GM18498 (cell line): ENCODE measurements around the gene GDPD5.

ENCODE experiments used
- ATAC-seq: cut with Tn5 transposase; IDR thresholded peaks from one replicate; pipeline ENCODE4 v1.9.1; 2021; ENCODE audit warnings: mild to moderate bottlenecking, moderate library complexity; ENCODE audit not compliant: unreplicated experiment

Gene GDPD5

GRCh38 chr11:75536786-75537641 lies 11.3 kb upstream of the GDPD5 start:
- peak; percentile 84 for ATAC-seq

GRCh38 chr11:75535071-75535470 lies 9.3 kb upstream of the GDPD5 start:
- no peak for ATAC-seq

- ATAC-seq, result no peak
Observed at GRCh38 chr11:75534259-75535069, 8.7 kb upstream of the GDPD5 start.

- no peak for ATAC-seq
Observed at GRCh38 chr11:75533896-75534258, 8.1 kb upstream of the GDPD5 start.

GRCh38 chr11:75532200-75533048 lies 6.7 kb upstream of the GDPD5 start:
- no peak for ATAC-seq

GRCh38 chr11:75531325-75531724 lies 5.6 kb upstream of the GDPD5 start:
- no peak for ATAC-seq

- ATAC-seq, result no peak
Observed at GRCh38 chr11:75530577-75530976, 4.8 kb upstream of the GDPD5 start.

GRCh38 chr11:75527938-75528735 lies 2.4 kb upstream of the GDPD5 start:
- no peak for ATAC-seq

- ATAC-seq, result no peak
Observed at GRCh38 chr11:75527130-75527529, 1.4 kb upstream of the GDPD5 start.

- ATAC-seq, result no peak
Observed at GRCh38 chr11:75526192-75526541, 426 bp upstream of the GDPD5 start.

- no peak for ATAC-seq
Observed at GRCh38 chr11:75524665-75525432, 892 bp downstream of the GDPD5 start.

GRCh38 chr11:75523811-75524664 lies 1.7 kb downstream of the GDPD5 start:
- no peak for ATAC-seq

GRCh38 chr11:75523189-75523588 lies 2.6 kb downstream of the GDPD5 start:
- ATAC-seq, result no peak

- no peak for ATAC-seq
Observed at GRCh38 chr11:75522286-75523044, 3.3 kb downstream of the GDPD5 start.

GRCh38 chr11:75520688-75521087 lies 5.1 kb downstream of the GDPD5 start:
- no peak for ATAC-seq

GRCh38 chr11:75518771-75519653 lies 6.7 kb downstream of the GDPD5 start:
- ATAC-seq, result no peak

- ATAC-seq, result no peak
Observed at GRCh38 chr11:75518204-75518549, 7.6 kb downstream of the GDPD5 start.
